K562 (cell line): ENCODE measurements around the gene TCOF1.

Source experiments
- EZH2 ChIP-seq: IDR thresholded peaks from 2 replicates; pipeline ENCODE4 v1.6.1; 2012; ENCODE audit warnings: low read depth, mild to moderate bottlenecking, inconsistent platforms, low read length, borderline replicate concordance
- TF ChIP-seq, protein P1 (sequence below), 3 experiments: IDR thresholded peaks in 2 of 3; conservative IDR thresholded peaks in 1 of 3; 2 replicates each; pipeline ENCODE4 v1.5.1; 2011 to 2012; ENCODE audit warnings: low read length in 3 of 3, mild to moderate bottlenecking in 3 of 3, control low read depth in 2 of 3, improper control_type of control experiment in 1 of 3, inconsistent platforms in 1 of 3, low read depth in 1 of 3, mixed read lengths in 1 of 3, moderate library complexity in 1 of 3; ENCODE audit not compliant: insufficient read depth in 2 of 3

DNA sequence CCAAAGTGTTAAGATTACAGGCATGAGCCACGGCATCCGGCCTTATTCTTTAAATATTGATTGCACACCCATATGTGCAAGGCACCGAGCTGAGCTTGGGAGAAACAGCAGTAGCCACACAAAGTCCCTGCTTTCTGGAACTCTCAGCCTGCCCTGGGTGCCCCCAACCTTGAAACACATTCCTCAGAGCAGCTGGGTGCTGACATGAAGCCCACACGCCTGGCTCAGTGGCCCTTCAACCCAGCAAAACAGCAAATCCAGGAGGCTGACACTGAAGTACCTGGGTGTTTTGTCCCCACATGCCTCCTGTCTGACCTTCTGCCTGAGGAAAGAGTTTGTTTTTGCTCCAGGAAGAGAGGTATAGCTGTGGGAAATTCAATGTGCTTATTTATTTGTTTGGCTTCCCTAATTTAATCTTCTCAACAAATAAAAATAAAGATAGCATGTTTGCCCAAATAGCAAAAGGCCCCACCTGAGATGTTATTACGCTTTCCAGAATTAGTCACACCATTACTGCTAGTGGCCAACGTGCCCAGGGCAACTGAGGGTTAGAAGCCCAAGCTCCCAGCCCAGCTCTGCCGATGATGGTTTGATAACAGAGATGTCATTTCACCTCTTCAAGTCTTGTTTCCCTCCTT lies 13.4 kb upstream of the TCOF1 start:
- no peak for TF ChIP-seq EZH2
- TF ChIP-seq, protein P1, sequence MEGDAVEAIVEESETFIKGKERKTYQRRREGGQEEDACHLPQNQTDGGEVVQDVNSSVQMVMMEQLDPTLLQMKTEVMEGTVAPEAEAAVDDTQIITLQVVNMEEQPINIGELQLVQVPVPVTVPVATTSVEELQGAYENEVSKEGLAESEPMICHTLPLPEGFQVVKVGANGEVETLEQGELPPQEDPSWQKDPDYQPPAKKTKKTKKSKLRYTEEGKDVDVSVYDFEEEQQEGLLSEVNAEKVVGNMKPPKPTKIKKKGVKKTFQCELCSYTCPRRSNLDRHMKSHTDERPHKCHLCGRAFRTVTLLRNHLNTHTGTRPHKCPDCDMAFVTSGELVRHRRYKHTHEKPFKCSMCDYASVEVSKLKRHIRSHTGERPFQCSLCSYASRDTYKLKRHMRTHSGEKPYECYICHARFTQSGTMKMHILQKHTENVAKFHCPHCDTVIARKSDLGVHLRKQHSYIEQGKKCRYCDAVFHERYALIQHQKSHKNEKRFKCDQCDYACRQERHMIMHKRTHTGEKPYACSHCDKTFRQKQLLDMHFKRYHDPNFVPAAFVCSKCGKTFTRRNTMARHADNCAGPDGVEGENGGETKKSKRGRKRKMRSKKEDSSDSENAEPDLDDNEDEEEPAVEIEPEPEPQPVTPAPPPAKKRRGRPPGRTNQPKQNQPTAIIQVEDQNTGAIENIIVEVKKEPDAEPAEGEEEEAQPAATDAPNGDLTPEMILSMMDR (IDR thresholded peaks at IDR 0.05 in 2 of 3, conservative IDR thresholded peaks at IDR 0.05 in 1 of 3; ENCODE audit: insufficient read depth in 2 of 3, low read depth in 1 of 3, low read length in 3 of 3): no peak
